Ishikawa (cell line): ENCODE data around the gene MRPS6.

Experiments
- CEBPB ChIP-seq: IDR thresholded peaks from 2 replicates; pipeline ENCODE4 v1.6.1; 2012
- CREB1 ChIP-seq: IDR thresholded peaks from 2 replicates; pipeline ENCODE4 v1.6.1; 2012; ENCODE audit warnings: low read depth
- EGR1 ChIP-seq: IDR thresholded peaks from 2 replicates; pipeline ENCODE4 v1.6.1; 2012
- EP300 ChIP-seq: IDR thresholded peaks from 2 replicates; pipeline ENCODE4 v1.6.1; 2012; ENCODE audit warnings: borderline replicate concordance
- FOXM1 ChIP-seq: IDR thresholded peaks from 2 replicates; pipeline ENCODE4 v1.6.1; 2012; ENCODE audit warnings: low read depth, borderline replicate concordance
- MAX ChIP-seq: IDR thresholded peaks from 2 replicates; pipeline ENCODE4 v1.6.1; 2012
- NFIC ChIP-seq: IDR thresholded peaks from 2 replicates; pipeline ENCODE4 v1.6.1; 2012
- RAD21 ChIP-seq: IDR thresholded peaks from 2 replicates; pipeline ENCODE4 v1.6.1; 2012; ENCODE audit warnings: low read depth
- REST ChIP-seq: IDR thresholded peaks from 2 replicates; pipeline ENCODE4 v1.6.1; 2012; ENCODE audit warnings: low read depth, mild to moderate bottlenecking
- TAF1 ChIP-seq: IDR thresholded peaks from 2 replicates; pipeline ENCODE4 v1.6.1; 2012; ENCODE audit warnings: low read depth, mild to moderate bottlenecking
- TCF12 ChIP-seq: IDR thresholded peaks from 2 replicates; pipeline ENCODE4 v1.6.1; 2012; ENCODE audit warnings: low read depth
- TEAD4 ChIP-seq: IDR thresholded peaks from 2 replicates; pipeline ENCODE4 v1.6.1; 2012
- USF1 ChIP-seq: IDR thresholded peaks from 2 replicates; pipeline ENCODE4 v1.6.1; 2012
- YY1 ChIP-seq: IDR thresholded peaks from 2 replicates; pipeline ENCODE4 v1.6.1; 2012; ENCODE audit warnings: low read depth
- ZBTB7A ChIP-seq: IDR thresholded peaks from 2 replicates; pipeline ENCODE4 v1.6.1; 2012; ENCODE audit warnings: low read depth

The MRPS6 gene

GRCh38 chr21:34029743-34030528, 43.4 kb upstream of the MRPS6 start:
- TF ChIP-seq FOXM1: no peak
- peak; percentile 97 for TF ChIP-seq USF1

- no peak for TF ChIP-seq NFIC
- no peak for TF ChIP-seq FOXM1
- no peak for TF ChIP-seq ZBTB7A
- TF ChIP-seq YY1: no peak
- TF ChIP-seq EP300: no peak
- TF ChIP-seq RAD21: no peak
Measured at GRCh38 chr21:34031835-34032370, 41.5 kb upstream of the MRPS6 start.

GRCh38 chr21:34034369-34035014, 38.9 kb upstream of the MRPS6 start:
- TF ChIP-seq ZBTB7A (no peak), REST (no peak), NFIC (peak; percentile 15; the same call in 1 of the 2 replicates), YY1 (no peak), EGR1 (no peak), TEAD4 (peak; percentile 37; the same call in 1 of the 2 replicates), FOXM1 (no peak), MAX (peak; percentile 37; the same call in 1 of the 2 replicates), RAD21 (no peak), TCF12 (no peak), TAF1 (no peak), CEBPB (no peak), CREB1 (no peak), EP300 (0 out of 2 replicates have a peak, but pooled peaks have one; percentile 27), USF1 (no peak)

GRCh38 chr21:34035619-34036354, 37.6 kb upstream of the MRPS6 start:
- TF ChIP-seq NFIC (peak; percentile 63; the same call in 1 of the 2 replicates), MAX (peak; percentile 87), TAF1 (no peak), TEAD4 (peak; percentile 96), EP300 (peak; percentile 87), USF1 (peak; percentile 68), EGR1 (no peak), TCF12 (peak; percentile 85), CREB1 (no peak), ZBTB7A (no peak), CEBPB (no peak), REST (no peak), YY1 (peak; percentile 49; the same call in 1 of the 2 replicates), FOXM1 (peak; percentile 41; the same call in 1 of the 2 replicates), RAD21 (peak; percentile 25; the same call in 1 of the 2 replicates)
